ENCODE data around the gene NAALADL1. TPM values are rescaled to one million over a fixed set of nuclear protein-coding genes. Genes with fewer than 3 reads are reported as not detected.

NAALADL1 gene
- total and polyA plus RNA-seq, 4 donors = 7.4 to 22.0 (median 13.2) TPM

DNA sequence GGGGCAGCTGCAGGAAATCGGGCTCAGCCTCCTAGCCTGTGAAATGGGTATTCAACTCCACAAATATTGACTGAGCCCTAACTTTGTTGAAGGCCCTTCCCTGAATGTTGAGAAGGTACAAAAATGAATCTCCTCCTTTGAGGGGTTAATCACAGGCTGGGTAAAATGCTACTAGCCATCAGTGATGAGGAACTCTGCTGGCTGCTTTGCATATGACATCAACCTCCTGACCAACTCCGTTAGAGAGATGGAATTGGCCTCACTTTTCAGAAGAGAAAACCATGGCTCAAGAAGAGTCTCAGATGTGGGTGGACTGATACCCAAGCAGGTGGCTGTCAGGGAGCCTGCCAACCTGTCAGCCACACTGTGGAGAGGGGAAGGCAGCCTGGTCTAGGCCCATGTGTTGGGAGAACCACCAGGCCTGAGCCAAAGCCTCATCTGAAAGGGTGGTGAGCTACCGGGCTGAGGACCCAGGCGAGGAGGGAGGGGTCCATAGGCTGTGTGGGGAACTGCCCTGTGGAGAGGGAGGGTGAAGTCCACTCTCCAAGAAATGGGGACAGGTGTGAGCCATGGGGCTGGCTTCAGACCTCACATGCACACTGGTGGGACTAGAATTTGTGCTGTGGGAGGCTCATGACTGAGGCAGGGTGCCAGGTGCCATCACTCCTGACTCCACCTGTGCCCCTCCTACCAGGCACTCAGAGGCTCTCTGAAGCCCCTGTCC, 13.7 kb upstream of the NAALADL1 start:
- Histone ChIP-seq H3K9me3 (ENCODE audit: control insufficient read depth in 4 of 4, insufficient read depth in 3 of 4, low read length in 3 of 4) (no peaks in the 10 kb centered on the region), H3K27me3 (ENCODE audit: control insufficient read depth in 3 of 3, insufficient read depth in 3 of 3, low read length in 2 of 3) (no peaks in the 10 kb centered on the region), H3K4me1 (ENCODE audit: control insufficient read depth in 5 of 5, insufficient read depth in 5 of 5, low read length in 5 of 5) (no peaks in the 10 kb centered on the region), H3K27ac (ENCODE audit: low read depth in 1 of 2, low read length in 1 of 2) (no peak overlapping the region), H3K36me3 (ENCODE audit: control insufficient read depth in 4 of 4, insufficient read depth in 4 of 4, low read length in 4 of 4) (no peaks in the 10 kb centered on the region), H3K9ac (ENCODE audit: insufficient read depth in 1 of 2, low read length in 2 of 2) (no peak overlapping the region), H3K4me3 (no peak overlapping the region)
- ATAC-seq (ENCODE audit: insufficient read depth, low FRiP score) (no peak), DNase-seq (no peak)
- WGBS, 2 donors = 69 to 70% methylated on average over 4 of the region's 4 CpGs
- TF ChIP-seq CTCF (IDR thresholded peaks at IDR 0.05; ENCODE audit: control extremely low read depth, extremely low read depth) = no peak

GRCh38 chr11:65069217-65069616, 10.9 kb upstream of the NAALADL1 start:
- ATAC-seq (ENCODE audit: insufficient read depth, low FRiP score) (no peak), DNase-seq (no peak)
- H3K4me1 ChIP-seq (ENCODE audit: control insufficient read depth in 5 of 5, insufficient read depth in 5 of 5, low read length in 5 of 5) = no peaks in the 10 kb centered on the region
- H3K36me3 ChIP-seq (ENCODE audit: control insufficient read depth in 4 of 4, insufficient read depth in 4 of 4, low read length in 4 of 4) = no peaks in the 10 kb centered on the region
- WGBS, 2 donors = 29 to 49% methylated on average over 9 of the region's 9 CpGs
- H3K9me3 ChIP-seq (ENCODE audit: control insufficient read depth in 4 of 4, insufficient read depth in 3 of 4, low read length in 3 of 4) = no peaks in the 10 kb centered on the region
- no peak overlapping the region for H3K27ac ChIP-seq (ENCODE audit: low read depth in 1 of 2, low read length in 1 of 2)
- H3K9ac ChIP-seq (ENCODE audit: insufficient read depth in 1 of 2, low read length in 2 of 2) = no peak overlapping the region
- no peak for TF ChIP-seq CTCF (IDR thresholded peaks at IDR 0.05; ENCODE audit: control extremely low read depth, extremely low read depth)
- H3K4me3 ChIP-seq = no peak overlapping the region
- H3K27me3 ChIP-seq (ENCODE audit: control insufficient read depth in 3 of 3, insufficient read depth in 3 of 3, low read length in 2 of 3) = no peaks in the 10 kb centered on the region

DNA sequence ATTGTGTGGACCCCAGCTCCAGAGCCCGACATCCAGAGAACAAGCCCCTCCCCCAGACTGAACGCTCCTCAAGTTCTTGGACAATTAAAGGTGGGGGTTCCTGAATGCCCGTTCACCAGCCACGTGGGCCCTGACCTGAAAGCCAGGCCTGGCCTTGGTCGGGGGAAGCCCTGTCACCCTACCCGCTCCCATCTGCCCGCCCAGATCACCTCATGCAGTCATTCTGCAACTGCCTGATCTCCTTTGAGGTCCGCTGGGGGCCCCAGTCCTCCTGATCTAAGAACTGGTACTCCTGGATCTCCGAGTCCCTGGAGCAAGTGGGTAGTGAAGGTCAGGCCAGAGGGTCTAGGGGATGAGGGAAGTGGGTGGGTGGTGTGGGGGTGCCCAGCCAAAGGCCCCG, 9.1 kb upstream of the NAALADL1 start:
- H3K9ac ChIP-seq (ENCODE audit: insufficient read depth in 1 of 2, low read length in 2 of 2) = peak overlapping the region in 1 of 2 donors; percentile 19
- H3K27me3 ChIP-seq (ENCODE audit: control insufficient read depth in 3 of 3, insufficient read depth in 3 of 3, low read length in 2 of 3) = no peaks in the 10 kb centered on the region
- no peak for TF ChIP-seq CTCF (IDR thresholded peaks at IDR 0.05; ENCODE audit: control extremely low read depth, extremely low read depth)
- no peak overlapping the region for H3K4me3 ChIP-seq
- no peak overlapping the region for H3K27ac ChIP-seq (ENCODE audit: low read depth in 1 of 2, low read length in 1 of 2)
- no peaks in the 10 kb centered on the region for H3K9me3 ChIP-seq (ENCODE audit: control insufficient read depth in 4 of 4, insufficient read depth in 3 of 4, low read length in 3 of 4)
- no peaks in the 10 kb centered on the region for H3K4me1 ChIP-seq (ENCODE audit: control insufficient read depth in 5 of 5, insufficient read depth in 5 of 5, low read length in 5 of 5)
- DNase-seq (no peak), ATAC-seq (ENCODE audit: insufficient read depth, low FRiP score) (no peak)
- 84 to 86% methylated on average over 10 of the region's 10 CpGs for WGBS, 2 donors
- no peaks in the 10 kb centered on the region for H3K36me3 ChIP-seq (ENCODE audit: control insufficient read depth in 4 of 4, insufficient read depth in 4 of 4, low read length in 4 of 4)

All from lung (tissue), 12 donors.